Smooth muscle cell (in vitro differentiated cells): Measurements from ENCODE around the gene FIZ1. TPM values are rescaled to one million over a fixed set of nuclear protein-coding genes. Genes with fewer than 3 reads are reported as not detected.

Experiments
- DNase-seq: peaks from one replicate; lab custom pipeline; 2025; ENCODE audit not compliant: unreplicated experiment; lab: John Stamatoyannopoulos, UW
- H2AFZ ChIP-seq: fragments of 200-600 bp; sonication (generic); 2 replicates; pipeline ENCODE4 v1.6.0; 2016; ENCODE audit warnings: antibody characterized with exemption, low read depth, mild to moderate bottlenecking
- H3F3A ChIP-seq: fragments of 200-600 bp; sonication (generic); 2 replicates; pipeline ENCODE4 v1.6.0; 2017; ENCODE audit warnings: antibody characterized with exemption, low read depth
- H3K27ac ChIP-seq: fragments of 200-600 bp; sonication (generic); 2 replicates; pipeline ENCODE4 v1.5.1; 2016; ENCODE audit warnings: low read depth, mild to moderate bottlenecking
- H3K27me3 ChIP-seq: fragments of 200-600 bp; sonication (generic); 2 replicates; pipeline ENCODE4 v1.6.1; 2016; ENCODE audit warnings: low read depth, mild to moderate bottlenecking
- H3K36me3 ChIP-seq: fragments of 200-600 bp; sonication (generic); 2 replicates; pipeline ENCODE4 v1.5.1; 2016; ENCODE audit warnings: low read depth
- H3K4me1 ChIP-seq: fragments of 200-600 bp; sonication (generic); 2 replicates; pipeline ENCODE4 v1.5.1; 2016; ENCODE audit warnings: low read depth
- H3K4me2 ChIP-seq: fragments of 200-600 bp; sonication (generic); 2 replicates; pipeline ENCODE4 v1.6.0; 2016; ENCODE audit warnings: mild to moderate bottlenecking
- H3K4me3 ChIP-seq: fragments of 200-600 bp; sonication (generic); 2 replicates; pipeline ENCODE4 v1.5.1; 2016; ENCODE audit warnings: mild to moderate bottlenecking
- H3K79me2 ChIP-seq: fragments of 200-600 bp; sonication (generic); 2 replicates; pipeline ENCODE4 v1.6.0; 2016; ENCODE audit warnings: low read depth, mild to moderate bottlenecking
- H3K9ac ChIP-seq: fragments of 200-600 bp; sonication (generic); 2 replicates; pipeline ENCODE4 v1.6.0; 2016; ENCODE audit warnings: low read depth
- H3K9me3 ChIP-seq: fragments of 200-600 bp; sonication (generic); replicated peaks from 2 replicates; pipeline ENCODE4 v1.5.1; 2016; ENCODE audit warnings: low read depth
- H4K20me1 ChIP-seq: fragments of 200-600 bp; sonication (generic); 2 replicates; pipeline ENCODE4 v1.6.0; 2016; ENCODE audit warnings: low read depth
- CTCF ChIP-seq: fragments of 200-600 bp; sonication (generic); IDR thresholded peaks from 2 replicates; pipeline ENCODE4 v1.5.1; 2017; ENCODE audit warnings: borderline replicate concordance, mild to moderate bottlenecking, antibody characterized with exemption; ENCODE audit not compliant: insufficient read depth, poor library complexity, severe bottlenecking
- WGBS: methylation state at CpG from one replicate; pipeline ENCODE4 v1.1.7; 2016; ENCODE audit warnings: low lambda C conversion rate; 5-methylcytosine and 5-hydroxymethylcytosine counted together
- polyA plus RNA-seq: library from polyadenylated mRNA; unstranded; fragments of >200 nt; fragmentation: Nextera tagmentation; extraction: Ambion mirVana; gene quantifications from 2 replicates; pipeline ENCODE4 v1.2.1, GENCODE V29; 2016
- total RNA-seq: library from RNA; depleted of rRNA; stranded (reverse); fragments of >200 nt; gene quantifications from 2 replicates; pipeline ENCODE4 v1.2.3, GENCODE V29; 2014

Gene FIZ1
- total and polyA plus RNA-seq, 2 experiments from 2014 or later = 10.4 to 17.7 TPM

GRCh38 chr19:55599842-55600661 is 735 bp upstream of the FIZ1 start, which contains the start of gene ZNF524:
Gene ZNF524 (plus strand): TSS chr19:55600288. CDS start chr19:55602113, 1,825 bp downstream.
- no peak for TF ChIP-seq CTCF
- under 1% methylated on average over 29 of the region's 97 CpGs for WGBS
- Histone ChIP-seq H3K27me3 (no peaks in the 10 kb centered on the region), H3K36me3 (no peaks in the 10 kb centered on the region), H3K9me3 (no peaks in the 10 kb centered on the region), H3K79me2 (no peaks in the 10 kb centered on the region), H3F3A (peaks cover 16% of the 10 kb centered on the region), H2AFZ (peak within 1 kb of the TSS; percentile 67), H3K27ac (peak within 1 kb of the TSS; percentile 96), H3K9ac (peak within 1 kb of the TSS; percentile 96), H3K4me1 (peaks cover 8% of the 10 kb centered on the region), H3K4me3 (peak within 1 kb of the TSS; percentile 94), H3K4me2 (peak within 1 kb of the TSS; percentile 78), H4K20me1 (no peaks in the 10 kb centered on the region)
- DNase-seq = peak; percentile 92

- Histone ChIP-seq H3K9me3 (no peaks in the 10 kb centered on the region), H4K20me1 (no peaks in the 10 kb centered on the region), H3K79me2 (no peaks in the 10 kb centered on the region), H3K4me3 (peak overlapping the region; percentile 94), H3K4me2 (peak overlapping the region; percentile 78), H2AFZ (peak overlapping the region; percentile 67), H3K9ac (peak overlapping the region; percentile 96), H3K4me1 (peaks cover 6% of the 10 kb centered on the region), H3F3A (peaks cover 9% of the 10 kb centered on the region), H3K27ac (peak overlapping the region; percentile 96), H3K36me3 (no peaks in the 10 kb centered on the region), H3K27me3 (no peaks in the 10 kb centered on the region)
- peak; percentile 91 for DNase-seq
- TF ChIP-seq CTCF = no peak
- WGBS = 11% methylated on average over 22 of the region's 26 CpGs
Observed at GRCh38 chr19:55598719-55599467, 424 bp downstream of the FIZ1 start.

- no peaks in the 10 kb centered on the region for H3K79me2 ChIP-seq
- peaks cover 9% of the 10 kb centered on the region for H3F3A ChIP-seq
- H3K9ac ChIP-seq = no peak overlapping the region
- H3K27ac ChIP-seq = no peak overlapping the region
- no peak for DNase-seq
- no peaks in the 10 kb centered on the region for H3K36me3 ChIP-seq
- H3K4me1 ChIP-seq = peaks cover 6% of the 10 kb centered on the region
- H3K4me3 ChIP-seq = no peak overlapping the region
- no peak for TF ChIP-seq CTCF
- no peaks in the 10 kb centered on the region for H4K20me1 ChIP-seq
- 82% methylated on average over 9 of the region's 9 CpGs for WGBS
- H3K9me3 ChIP-seq = no peaks in the 10 kb centered on the region
- peak overlapping the region; percentile 78 for H3K4me2 ChIP-seq
- no peak overlapping the region for H2AFZ ChIP-seq
- no peaks in the 10 kb centered on the region for H3K27me3 ChIP-seq
Observed at GRCh38 chr19:55598034-55598433, 1.3 kb downstream of the FIZ1 start.
